ENCODE measurements around the gene LRRC8B.

The LRRC8B gene

DNA sequence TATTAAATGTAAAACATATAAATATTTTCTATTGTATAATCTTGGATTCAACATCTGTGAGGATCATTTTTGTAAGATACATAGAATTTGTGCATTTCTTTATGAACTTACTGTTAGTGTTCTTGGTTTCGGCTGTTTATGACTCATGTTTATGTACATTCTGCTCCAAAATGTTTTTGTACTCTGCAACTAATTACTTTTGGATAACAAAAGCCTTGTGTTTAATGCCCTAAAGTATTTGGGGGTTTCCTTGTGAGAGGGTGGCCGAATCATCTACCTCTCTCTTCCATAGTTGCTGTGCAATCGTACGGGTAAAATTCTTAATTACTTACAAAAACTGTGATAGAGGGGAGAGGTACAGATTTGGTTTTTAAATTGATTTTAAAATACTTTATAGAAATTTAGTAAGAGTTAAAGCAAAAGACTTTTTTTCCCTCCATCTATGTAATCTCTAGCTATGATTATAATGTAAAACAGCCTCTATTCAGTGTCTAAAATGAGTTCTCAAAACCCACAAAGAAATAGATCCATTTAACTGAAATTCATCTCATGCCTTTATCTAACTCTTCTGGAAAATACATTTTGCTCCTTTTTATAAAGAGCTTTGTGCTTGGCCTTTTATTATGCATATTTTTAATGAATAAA, 69.6 kb downstream of the LRRC8B start:
- Histone ChIP-seq H3K4ac (ENCODE audit: low read depth, low read length) (no peak overlapping the region), H4K8ac (ENCODE audit: low read depth, low read length) (no peak overlapping the region), H2AFZ (ENCODE audit: insufficient read depth, low read length, poor library complexity) (no peak overlapping the region), H3K18ac (ENCODE audit: low read length) (no peak overlapping the region), H4K12ac (ENCODE audit: low read depth, low read length) (no peak overlapping the region), H3K23ac (ENCODE audit: low read length) (no peak overlapping the region), H2BK120ac (ENCODE audit: insufficient read depth, low read length, poor library complexity) (no peak overlapping the region), H4K91ac (ENCODE audit: low read depth, low read length) (no peak overlapping the region), H2BK5ac (ENCODE audit: low read depth, low read length, poor library complexity) (no peak overlapping the region), H3K27ac (ENCODE audit: low read depth, low read length) (no peak overlapping the region), H3K4me1 (ENCODE audit: control insufficient read depth in 1 of 2, insufficient read depth in 2 of 2, low read length in 2 of 2) (peaks cover 6 to 10% of the 10 kb centered on the region in 2 experiments), H2AK5ac (ENCODE audit: low read length) (no peak overlapping the region), H3K79me2 (ENCODE audit: control insufficient read depth, insufficient read depth, low read length, poor library complexity) (no peaks in the 10 kb centered on the region), H3K79me1 (ENCODE audit: low read length) (no peaks in the 10 kb centered on the region), H3K27me3 (ENCODE audit: insufficient read depth, low read length) (no peaks in the 10 kb centered on the region), H3K9me3 (ENCODE audit: insufficient read depth, low read depth, low read length) (no peaks in the 10 kb centered on the region), H3K36me3 (ENCODE audit: control insufficient read depth in 1 of 2, insufficient read depth in 2 of 2, low read length in 2 of 2) (no peaks in the 10 kb centered on the region), H3K4me3 (ENCODE audit: low read depth, low read length) (no peak overlapping the region), H3K4me2 (ENCODE audit: low read length) (no peak overlapping the region), H2BK12ac (ENCODE audit: low read length) (no peak overlapping the region), H3K9ac (ENCODE audit: low read length) (no peak overlapping the region), H3K14ac (ENCODE audit: low read length) (no peak overlapping the region)
- WGBS (ENCODE audit: extremely low coverage, insufficient coverage, insufficient read length), result no CpG with 5 or more reads among the region's 4 CpGs
- no peak for DNase-seq

DNA sequence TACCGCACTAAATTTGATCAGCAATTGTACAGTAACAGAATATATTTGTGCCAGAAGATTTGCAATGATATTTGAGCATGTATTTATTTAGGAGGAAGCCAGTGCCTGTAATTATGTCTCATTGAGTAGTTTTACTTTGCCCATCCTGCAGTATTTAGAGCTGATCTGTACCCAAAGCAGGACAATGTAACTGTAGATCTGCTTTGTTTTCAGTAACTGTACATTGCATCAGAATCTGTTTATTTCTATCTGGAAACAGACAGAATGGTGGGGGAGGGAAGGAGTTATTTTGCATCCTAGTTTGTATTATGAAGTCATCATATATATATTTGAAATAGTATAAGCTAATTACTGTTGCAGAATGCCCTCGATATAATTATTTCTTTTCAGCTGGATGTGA, 72.1 kb downstream of the LRRC8B start:
- H3K4me1 ChIP-seq (ENCODE audit: control insufficient read depth in 1 of 2, insufficient read depth in 2 of 2, low read length in 2 of 2), result no peaks in the 10 kb centered on the region
- H2BK120ac ChIP-seq (ENCODE audit: insufficient read depth, low read length, poor library complexity), result no peak overlapping the region
- no peak overlapping the region for H3K9ac ChIP-seq (ENCODE audit: low read length)
- H4K91ac ChIP-seq (ENCODE audit: low read depth, low read length), result no peak overlapping the region
- no peak overlapping the region for H3K4me3 ChIP-seq (ENCODE audit: low read depth, low read length)
- H3K27ac ChIP-seq (ENCODE audit: low read depth, low read length), result no peak overlapping the region
- no peaks in the 10 kb centered on the region for H3K79me1 ChIP-seq (ENCODE audit: low read length)
- no peaks in the 10 kb centered on the region for H3K27me3 ChIP-seq (ENCODE audit: insufficient read depth, low read length)
- no peak overlapping the region for H2AFZ ChIP-seq (ENCODE audit: insufficient read depth, low read length, poor library complexity)
- WGBS (ENCODE audit: extremely low coverage, insufficient coverage, insufficient read length), result no CpG with 5 or more reads among the region's 2 CpGs
- H4K8ac ChIP-seq (ENCODE audit: low read depth, low read length), result no peak overlapping the region
- no peak for DNase-seq
- H2AK5ac ChIP-seq (ENCODE audit: low read length), result no peak overlapping the region
- no peaks in the 10 kb centered on the region for H3K79me2 ChIP-seq (ENCODE audit: control insufficient read depth, insufficient read depth, low read length, poor library complexity)
- H3K9me3 ChIP-seq (ENCODE audit: insufficient read depth, low read depth, low read length), result no peaks in the 10 kb centered on the region
- no peak overlapping the region for H3K4ac ChIP-seq (ENCODE audit: low read depth, low read length)
- H3K23ac ChIP-seq (ENCODE audit: low read length), result no peak overlapping the region
- no peak overlapping the region for H3K18ac ChIP-seq (ENCODE audit: low read length)
- H2BK5ac ChIP-seq (ENCODE audit: low read depth, low read length, poor library complexity), result no peak overlapping the region
- H3K4me2 ChIP-seq (ENCODE audit: low read length), result no peak overlapping the region
- H3K36me3 ChIP-seq (ENCODE audit: control insufficient read depth in 1 of 2, insufficient read depth in 2 of 2, low read length in 2 of 2), result no peaks in the 10 kb centered on the region
- H2BK12ac ChIP-seq (ENCODE audit: low read length), result no peak overlapping the region
- H3K14ac ChIP-seq (ENCODE audit: low read length), result no peak overlapping the region
- no peak overlapping the region for H4K12ac ChIP-seq (ENCODE audit: low read depth, low read length)

DNA sequence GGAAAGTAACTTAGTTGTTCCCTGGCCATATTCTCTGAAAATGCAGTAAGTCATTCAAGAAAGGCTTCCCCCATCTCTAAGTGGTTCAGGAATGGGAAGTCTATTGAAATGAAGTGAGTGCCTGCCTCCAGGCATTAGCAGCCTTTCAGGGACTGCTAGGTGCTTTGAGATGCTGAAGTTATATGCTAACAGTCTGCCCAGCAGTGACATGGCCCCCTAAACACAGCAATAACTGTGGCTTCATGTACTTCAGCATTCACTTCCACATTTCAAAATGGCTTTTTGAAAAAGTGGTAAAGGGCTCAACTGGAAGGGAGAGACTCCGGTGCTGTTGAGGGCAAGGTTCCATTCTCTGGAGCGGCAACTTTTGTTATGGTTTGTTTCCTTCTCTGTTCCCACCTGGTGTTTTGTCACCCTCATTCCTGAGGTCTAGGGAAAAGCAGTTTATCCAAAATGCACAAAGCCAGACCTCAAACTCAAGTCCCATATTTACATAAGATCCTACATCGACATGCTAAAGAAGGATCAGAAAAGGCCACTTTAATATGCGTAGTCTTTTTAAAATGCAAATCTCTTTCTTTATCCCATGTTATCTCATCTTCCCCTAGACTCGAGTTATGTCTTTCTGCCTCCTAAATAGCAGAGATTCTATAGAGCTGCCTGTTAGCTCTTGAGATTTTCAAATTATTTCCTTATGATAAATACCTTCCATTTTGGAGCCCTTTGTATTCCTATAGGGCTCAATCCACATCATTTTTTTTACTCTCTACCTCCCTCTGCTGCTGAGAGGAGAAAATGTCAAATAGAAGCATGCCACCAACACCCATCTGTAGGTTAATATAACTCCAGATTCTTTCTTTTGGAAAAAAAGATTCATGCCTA, 74.1 kb downstream of the LRRC8B start:
- no peak overlapping the region for H3K4me2 ChIP-seq (ENCODE audit: low read length)
- DNase-seq, result peak in 1 of 2 donors; percentile 77
- H3K14ac ChIP-seq (ENCODE audit: low read length), result no peak overlapping the region
- no peaks in the 10 kb centered on the region for H3K9me3 ChIP-seq (ENCODE audit: insufficient read depth, low read depth, low read length)
- H3K36me3 ChIP-seq (ENCODE audit: control insufficient read depth in 1 of 2, insufficient read depth in 2 of 2, low read length in 2 of 2), result no peaks in the 10 kb centered on the region
- H2BK12ac ChIP-seq (ENCODE audit: low read length), result no peak overlapping the region
- no peak overlapping the region for H2AFZ ChIP-seq (ENCODE audit: insufficient read depth, low read length, poor library complexity)
- H2AK5ac ChIP-seq (ENCODE audit: low read length), result no peak overlapping the region
- no peak overlapping the region for H3K9ac ChIP-seq (ENCODE audit: low read length)
- no peaks in the 10 kb centered on the region for H3K27me3 ChIP-seq (ENCODE audit: insufficient read depth, low read length)
- no peak overlapping the region for H3K4ac ChIP-seq (ENCODE audit: low read depth, low read length)
- no peak overlapping the region for H4K12ac ChIP-seq (ENCODE audit: low read depth, low read length)
- H3K4me1 ChIP-seq (ENCODE audit: control insufficient read depth in 1 of 2, insufficient read depth in 2 of 2, low read length in 2 of 2), result no peaks in the 10 kb centered on the region
- no CpG with 5 or more reads among the region's 5 CpGs for WGBS (ENCODE audit: extremely low coverage, insufficient coverage, insufficient read length)
- H3K4me3 ChIP-seq (ENCODE audit: low read depth, low read length), result no peak overlapping the region
- H4K8ac ChIP-seq (ENCODE audit: low read depth, low read length), result no peak overlapping the region
- no peak overlapping the region for H2BK5ac ChIP-seq (ENCODE audit: low read depth, low read length, poor library complexity)
- H2BK120ac ChIP-seq (ENCODE audit: insufficient read depth, low read length, poor library complexity), result no peak overlapping the region
- no peak overlapping the region for H3K18ac ChIP-seq (ENCODE audit: low read length)
- no peaks in the 10 kb centered on the region for H3K79me1 ChIP-seq (ENCODE audit: low read length)
- no peak overlapping the region for H4K91ac ChIP-seq (ENCODE audit: low read depth, low read length)
- H3K23ac ChIP-seq (ENCODE audit: low read length), result no peak overlapping the region
- H3K27ac ChIP-seq (ENCODE audit: low read depth, low read length), result no peak overlapping the region
- H3K79me2 ChIP-seq (ENCODE audit: control insufficient read depth, insufficient read depth, low read length, poor library complexity), result no peaks in the 10 kb centered on the region

DNA sequence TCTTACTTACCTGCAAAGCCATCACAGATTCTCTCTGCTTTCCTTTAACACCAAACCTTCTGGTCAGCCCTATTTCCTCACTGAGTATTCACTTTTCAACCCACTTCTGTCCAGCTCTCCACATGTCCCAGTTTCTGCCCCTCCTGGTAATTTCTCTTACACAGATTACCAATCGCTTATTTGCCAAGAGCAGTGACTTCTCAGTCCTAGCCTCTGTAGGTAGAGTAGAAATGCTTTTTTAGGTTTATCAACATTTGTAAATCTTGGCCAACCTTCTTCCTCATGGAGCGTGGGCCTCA, 74.7 kb downstream of the LRRC8B start:
- H2BK5ac ChIP-seq (ENCODE audit: low read depth, low read length, poor library complexity), result no peak overlapping the region
- H3K27me3 ChIP-seq (ENCODE audit: insufficient read depth, low read length), result no peaks in the 10 kb centered on the region
- H3K36me3 ChIP-seq (ENCODE audit: control insufficient read depth in 1 of 2, insufficient read depth in 2 of 2, low read length in 2 of 2), result no peaks in the 10 kb centered on the region
- H3K79me2 ChIP-seq (ENCODE audit: control insufficient read depth, insufficient read depth, low read length, poor library complexity), result no peaks in the 10 kb centered on the region
- H2AFZ ChIP-seq (ENCODE audit: insufficient read depth, low read length, poor library complexity), result no peak overlapping the region
- no peak overlapping the region for H2AK5ac ChIP-seq (ENCODE audit: low read length)
- H3K9me3 ChIP-seq (ENCODE audit: insufficient read depth, low read depth, low read length), result no peaks in the 10 kb centered on the region
- DNase-seq, result no peak
- no peak overlapping the region for H3K14ac ChIP-seq (ENCODE audit: low read length)
- H3K4me3 ChIP-seq (ENCODE audit: low read depth, low read length), result no peak overlapping the region
- no peak overlapping the region for H4K12ac ChIP-seq (ENCODE audit: low read depth, low read length)
- no peak overlapping the region for H4K8ac ChIP-seq (ENCODE audit: low read depth, low read length)
- no peak overlapping the region for H3K23ac ChIP-seq (ENCODE audit: low read length)
- H3K18ac ChIP-seq (ENCODE audit: low read length), result no peak overlapping the region
- H4K91ac ChIP-seq (ENCODE audit: low read depth, low read length), result no peak overlapping the region
- H3K79me1 ChIP-seq (ENCODE audit: low read length), result no peaks in the 10 kb centered on the region
- no peak overlapping the region for H3K4ac ChIP-seq (ENCODE audit: low read depth, low read length)
- H2BK120ac ChIP-seq (ENCODE audit: insufficient read depth, low read length, poor library complexity), result no peak overlapping the region
- H3K4me2 ChIP-seq (ENCODE audit: low read length), result no peak overlapping the region
- WGBS (ENCODE audit: extremely low coverage, insufficient coverage, insufficient read length), result no CpG with 5 or more reads among the region's 2 CpGs
- no peaks in the 10 kb centered on the region for H3K4me1 ChIP-seq (ENCODE audit: control insufficient read depth in 1 of 2, insufficient read depth in 2 of 2, low read length in 2 of 2)
- no peak overlapping the region for H3K27ac ChIP-seq (ENCODE audit: low read depth, low read length)
- no peak overlapping the region for H2BK12ac ChIP-seq (ENCODE audit: low read length)
- H3K9ac ChIP-seq (ENCODE audit: low read length), result no peak overlapping the region
